A549 treated with DMSO at 1 μM for 4 hours (cell line): ENCODE measurements around the gene CASP5. TPM values are rescaled to one million over a fixed set of nuclear protein-coding genes. Genes with fewer than 3 reads are reported as not detected.

ENCODE experiments used
- total RNA-seq: library from RNA; stranded (reverse); fragments of 200-300 nt; extraction: Qiagen RNA extraction; gene quantifications from 5 replicates; pipeline ENCODE4 v1.2.3, GENCODE V29; 2022; ENCODE audit warnings: low read depth

The CASP5 gene
- total RNA-seq = not detected in 5 replicates

DNA sequence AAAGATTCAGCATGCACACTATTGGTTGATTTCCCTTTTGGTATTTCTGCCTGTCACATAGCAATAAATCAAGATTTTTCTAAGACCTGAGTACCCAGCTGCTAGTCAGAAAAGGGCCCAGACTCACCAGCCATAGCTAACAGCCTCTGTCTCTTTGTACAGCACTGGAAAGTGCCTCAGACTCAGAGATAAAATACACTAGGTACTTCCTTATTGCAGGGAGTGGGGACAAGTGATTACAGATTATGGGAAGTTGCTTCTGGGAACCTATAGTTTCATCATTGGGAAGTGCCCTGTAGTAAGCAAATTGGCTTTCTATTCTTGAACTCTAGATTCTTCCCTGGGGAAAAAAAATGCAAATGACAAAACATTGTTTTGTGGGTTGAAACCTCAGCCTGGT lies at the start of gene CASP5:
CASP5 (minus strand) TSS at position 166 of the 400 bp plus-strand sequence; CDS start at position 134, 32 bp downstream.

DNA sequence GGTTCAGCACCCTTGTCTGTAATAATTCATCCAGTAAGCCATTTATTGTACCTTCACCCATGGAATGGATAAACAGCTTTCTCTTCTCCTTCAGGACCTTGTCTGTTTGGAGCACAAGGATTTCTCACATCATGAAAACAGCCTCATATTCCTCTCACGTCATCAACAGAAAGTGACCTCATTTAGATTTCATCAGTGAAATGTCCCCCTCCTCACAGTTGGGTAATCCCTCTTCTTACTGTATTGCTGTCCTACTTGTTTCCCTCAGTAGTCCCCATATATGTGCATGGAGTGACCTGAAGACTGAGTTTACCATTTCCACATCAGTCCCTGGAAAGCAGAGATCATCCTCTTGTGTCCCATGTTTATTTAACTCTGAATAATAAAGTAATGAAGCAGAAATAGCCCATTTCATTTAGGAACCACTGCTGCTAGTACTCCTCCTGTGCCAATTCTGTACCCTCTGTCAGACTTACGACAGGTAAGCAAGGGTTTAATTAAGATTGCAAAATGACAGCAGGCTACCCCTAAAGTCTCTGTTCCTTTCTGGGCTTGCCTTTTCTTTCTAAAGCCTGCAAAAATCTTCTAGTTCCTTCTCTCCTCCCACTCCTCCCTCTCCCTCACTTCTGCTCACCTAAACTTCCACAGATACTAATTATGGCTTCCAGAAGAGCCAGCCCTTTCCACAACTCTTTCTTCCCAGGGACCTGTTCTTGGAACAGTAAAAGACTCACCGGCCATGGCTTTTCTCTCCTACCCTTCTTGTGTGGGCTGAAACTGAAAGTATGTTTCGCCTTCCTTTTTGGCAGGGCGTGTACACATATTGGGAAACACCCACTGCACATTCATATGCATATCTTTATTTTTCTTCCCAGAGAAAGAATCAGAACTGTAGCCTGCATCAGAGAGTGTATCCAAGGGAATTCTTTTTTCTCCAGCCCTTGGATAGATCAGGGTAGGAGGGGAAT lies 21.9 kb upstream of the CASP5 start, which contains the start of gene CARD16:
CARD16 (minus strand) TSS at position 779 of the 968 bp plus-strand sequence; CDS start at position 741, 38 bp downstream.

DNA sequence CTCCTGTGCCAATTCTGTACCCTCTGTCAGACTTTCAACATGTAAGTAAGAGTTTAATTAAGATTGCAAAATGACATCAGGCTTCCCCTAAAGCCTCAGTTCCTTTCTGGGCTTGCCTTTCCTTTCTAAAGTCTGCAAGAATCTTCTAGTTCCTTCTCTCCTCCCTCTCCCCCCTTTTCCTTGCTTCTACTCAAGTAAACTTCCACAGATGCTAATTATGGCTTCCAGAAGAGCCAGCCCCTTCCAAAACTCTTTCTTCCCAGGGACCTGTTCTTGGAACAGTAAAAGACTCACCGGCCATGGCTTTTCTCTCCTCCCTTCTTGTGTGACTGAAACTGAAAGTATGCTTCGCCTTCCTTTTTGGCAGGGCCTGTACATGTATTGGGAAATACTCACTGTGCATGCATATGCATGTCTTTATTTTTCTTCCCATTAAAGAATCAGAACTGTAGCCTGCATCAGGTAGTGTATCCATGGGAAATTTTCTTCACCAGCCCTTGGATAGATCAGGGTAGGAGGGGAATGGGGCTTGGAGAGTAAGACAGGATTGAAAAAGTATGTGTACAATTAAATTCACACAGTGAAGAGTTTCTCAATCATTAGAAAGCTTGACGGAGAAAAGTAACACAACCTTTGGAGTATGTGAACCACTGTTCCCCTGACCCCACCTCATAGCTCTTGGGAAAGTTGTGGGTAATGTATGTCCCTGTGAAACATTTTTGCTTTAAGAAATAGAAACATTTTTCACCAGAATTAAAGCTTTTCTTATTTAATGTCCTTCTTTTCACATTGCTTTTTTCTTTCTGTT lies 12.0 kb upstream of the CASP5 start, which contains the start of gene CASP1:
CASP1 (minus strand) TSS at position 332 of the 808 bp plus-strand sequence; CDS start at position 301, 31 bp downstream.

DNA sequence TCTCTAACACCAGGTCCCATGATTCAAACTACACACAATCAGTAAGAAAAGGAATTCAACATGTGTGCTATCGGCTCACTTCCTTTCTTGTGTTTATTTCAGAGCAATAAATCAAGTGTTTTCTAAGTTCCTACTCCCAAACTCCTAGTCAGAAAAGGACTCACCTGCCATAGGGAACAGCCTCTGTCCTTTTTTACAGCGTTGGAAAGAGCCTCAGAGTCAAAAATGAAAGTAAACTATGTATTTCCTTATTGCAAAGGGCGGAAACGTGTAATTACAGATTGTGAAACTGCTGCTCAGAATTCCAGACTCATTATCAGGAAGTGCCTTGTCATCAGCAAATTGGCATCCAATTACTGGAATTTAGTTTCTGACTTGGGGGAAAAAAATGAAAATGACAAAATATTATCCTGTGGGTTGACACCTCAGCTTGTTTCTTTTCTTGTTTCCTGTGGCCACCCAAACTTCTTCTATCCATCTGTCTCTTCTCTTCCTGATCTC lies 54.6 kb downstream of the CASP5 start, which contains the start of gene CASP4:
CASP4 (minus strand) TSS at position 220 of the 501 bp plus-strand sequence; CDS start at position 171, 49 bp downstream.

Other genes with a start within 250 kb of the CASP5 start
- not detected in 5 replicates for gene CASP12, start 124.7 kb downstream of the CASP5 start, total RNA-seq
- gene CASP4, start 54.6 kb downstream of the CASP5 start, total RNA-seq = 5.0 to 7.0 TPM (median 5.8 TPM) in 5 replicates
- 0.15 to 1.0 TPM (median 0.41 TPM) in 5 replicates for gene CASP1, start 12.0 kb upstream of the CASP5 start, total RNA-seq
- not detected in 5 replicates for gene CARD16, start 22.2 kb upstream of the CASP5 start, total RNA-seq
- not detected in 5 replicates for gene CARD18, start 116.6 kb upstream of the CASP5 start, total RNA-seq